H9 (cell line): ENCODE results near the gene STKLD1. TPM values are rescaled to one million over a fixed set of nuclear protein-coding genes. Genes with fewer than 3 reads are reported as not detected.
A peak's percentile ranks its signal among the peaks of the same experiment; 100 is the strongest.

Experiments
- DNase-seq: peaks from one replicate; pipeline ENCODE4 v3.0.0-alpha.2; 2017
- H2AFZ ChIP-seq: one replicate; pipeline ENCODE4 v1.6.1; 2013; ENCODE audit warnings: mild to moderate bottlenecking, low read length, control low read depth, moderate library complexity
- H2AK5ac ChIP-seq: 2 replicates; pipeline ENCODE4 v1.6.1; 2013; ENCODE audit warnings: low read length, control low read depth, mixed read lengths; ENCODE audit not compliant: insufficient read length
- H2BK120ac ChIP-seq: one replicate; pipeline ENCODE4 v1.6.1; 2013; ENCODE audit warnings: low read depth, mild to moderate bottlenecking, low read length, control low read depth, inconsistent platforms; ENCODE audit not compliant: poor library complexity, severe bottlenecking
- H2BK12ac ChIP-seq: 2 replicates; pipeline ENCODE4 v1.6.1; 2013; ENCODE audit warnings: low read length, control low read depth, mixed read lengths, low read depth; ENCODE audit not compliant: insufficient read length
- H2BK15ac ChIP-seq: 2 replicates; pipeline ENCODE4 v1.6.1; 2013; ENCODE audit warnings: low read depth, low read length, control low read depth
- H2BK20ac ChIP-seq: one replicate; pipeline ENCODE4 v1.6.1; 2013; ENCODE audit warnings: low read depth, mild to moderate bottlenecking, low read length, control low read depth, inconsistent platforms; ENCODE audit not compliant: poor library complexity, severe bottlenecking
- H2BK5ac ChIP-seq: 2 replicates; pipeline ENCODE4 v1.6.1; 2013; ENCODE audit warnings: low read length, control low read depth, mixed read lengths; ENCODE audit not compliant: insufficient read length
- H3K14ac ChIP-seq: 2 replicates; pipeline ENCODE4 v1.6.1; 2013; ENCODE audit warnings: low read length, control low read depth; ENCODE audit not compliant: insufficient read depth
- H3K18ac ChIP-seq: 2 replicates; pipeline ENCODE4 v1.6.1; 2013; ENCODE audit warnings: low read depth, mild to moderate bottlenecking, mixed read lengths, low read length, control low read depth; ENCODE audit not compliant: insufficient read length
- H3K23ac ChIP-seq: 2 replicates; pipeline ENCODE4 v1.6.1; 2013; ENCODE audit warnings: low read length, control low read depth, mixed read lengths, low read depth; ENCODE audit not compliant: insufficient read length
- H3K23me2 ChIP-seq: 2 replicates; pipeline ENCODE4 v1.6.1; 2013; ENCODE audit warnings: low read depth, mild to moderate bottlenecking, mixed read lengths, low read length, control low read depth; ENCODE audit not compliant: insufficient read length, poor library complexity, severe bottlenecking
- H3K27ac ChIP-seq: 2 replicates; pipeline ENCODE4 v1.5.1; 2013; ENCODE audit warnings: low read length, control low read depth, mixed read lengths, low read depth; ENCODE audit not compliant: insufficient read length
- H3K27me3 ChIP-seq: 2 replicates; pipeline ENCODE4 v1.6.1; 2013; ENCODE audit warnings: low read length, control low read depth, inconsistent platforms; ENCODE audit not compliant: insufficient read depth
- H3K4ac ChIP-seq: 2 replicates; pipeline ENCODE4 v1.6.1; 2013; ENCODE audit warnings: low read depth, mild to moderate bottlenecking, control low read depth, inconsistent platforms, low read length, moderate library complexity
- H3K4me1 ChIP-seq: 2 replicates; pipeline ENCODE4 v1.6.1; 2013; ENCODE audit warnings: low read length, control low read depth, inconsistent platforms; ENCODE audit not compliant: insufficient read depth
- H3K4me2 ChIP-seq: 2 replicates; pipeline ENCODE4 v1.6.1; 2013; ENCODE audit warnings: low read length, control low read depth, mixed read lengths; ENCODE audit not compliant: insufficient read length, insufficient read depth
- H3K56ac ChIP-seq: 2 replicates; pipeline ENCODE4 v1.6.1; 2013; ENCODE audit warnings: low read depth, mild to moderate bottlenecking, mixed read lengths, low read length, control low read depth; ENCODE audit not compliant: insufficient read length
- H3K79me1 ChIP-seq: 2 replicates; pipeline ENCODE4 v1.6.1; 2013; ENCODE audit warnings: low read depth, mild to moderate bottlenecking, moderate library complexity, low read length, control low read depth, inconsistent platforms; ENCODE audit not compliant: insufficient read depth, poor library complexity, severe bottlenecking
- H3K79me2 ChIP-seq: 2 replicates; pipeline ENCODE4 v1.6.1; 2013; ENCODE audit warnings: low read length, control low read depth, inconsistent platforms; ENCODE audit not compliant: insufficient read depth
- H3K9ac ChIP-seq: 2 replicates; pipeline ENCODE4 v1.6.1; 2013; ENCODE audit warnings: low read length, control low read depth, mixed read lengths; ENCODE audit not compliant: insufficient read length; ENCODE audit errors: extremely low read depth
- H3K9me3 ChIP-seq: one replicate; pipeline ENCODE4 v1.6.1; 2013; ENCODE audit warnings: low read depth, low read length, inconsistent platforms; ENCODE audit not compliant: control insufficient read depth
- H3T11ph ChIP-seq: one replicate; pipeline ENCODE4 v1.6.1; 2013; ENCODE audit warnings: mild to moderate bottlenecking, low read length, control low read depth, inconsistent platforms
- H4K20me1 ChIP-seq: one replicate; pipeline ENCODE4 v1.6.1; 2013; ENCODE audit not compliant: control insufficient read depth, insufficient read length, insufficient read depth
- H4K5ac ChIP-seq: 2 replicates; pipeline ENCODE4 v1.6.1; 2013; ENCODE audit warnings: low read depth, mild to moderate bottlenecking, mixed read lengths, low read length, control low read depth; ENCODE audit not compliant: insufficient read length
- H4K8ac ChIP-seq: replicated peaks from 2 replicates; pipeline ENCODE4 v1.6.1; 2013; ENCODE audit warnings: low read length, control low read depth, mixed read lengths, low read depth; ENCODE audit not compliant: insufficient read length
- H4K91ac ChIP-seq: 2 replicates; pipeline ENCODE4 v1.6.1; 2013; ENCODE audit warnings: low read depth, mild to moderate bottlenecking, moderate library complexity, mixed read lengths, low read length, control low read depth; ENCODE audit not compliant: insufficient read length
- H3K27ac Mint-ChIP-seq, 3 experiments: 2 replicates in 2 of 3; 3 replicates in 1 of 3; pipeline ENCODE4 v1.8.0; 2020 to 2021; ENCODE audit warnings: mixed read lengths in 3 of 3, mild to moderate bottlenecking in 1 of 3, moderate library complexity in 1 of 3
- H3K27me3 Mint-ChIP-seq: 2 replicates; pipeline ENCODE4 v1.8.0; 2021; ENCODE audit warnings: low read depth, mild to moderate bottlenecking, moderate library complexity, mixed read lengths
- H3K36me3 Mint-ChIP-seq, 3 experiments: 2 replicates in 2 of 3; 3 replicates in 1 of 3; pipeline ENCODE4 v1.8.0; 2020 to 2021; ENCODE audit warnings: low read depth in 3 of 3, mixed read lengths in 3 of 3; ENCODE audit not compliant: insufficient read depth in 1 of 3
- H3K4me1 Mint-ChIP-seq, 2 experiments: 2 replicates each; pipeline ENCODE4 v1.8.0; 2020; ENCODE audit warnings: mixed read lengths in 2 of 2
- H3K4me3 Mint-ChIP-seq, 2 experiments: 2 replicates in 1 of 2; 3 replicates in 1 of 2; pipeline ENCODE4 v1.8.0; 2020 to 2021; ENCODE audit warnings: mild to moderate bottlenecking in 2 of 2, mixed read lengths in 2 of 2, moderate library complexity in 1 of 2
- H3K9me3 Mint-ChIP-seq, 2 experiments: 2 replicates in 1 of 2; 3 replicates in 1 of 2; pipeline ENCODE4 v1.8.0; 2020; ENCODE audit warnings: mild to moderate bottlenecking in 2 of 2, mixed read lengths in 2 of 2, moderate library complexity in 1 of 2
- WGBS: extraction: QIAGEN DNeasy Blood & Tissue Kit; methylation state at CpG from one replicate; pipeline ENCODE4 v1.1.7; 2013; ENCODE audit warnings: missing lambda C conversion rate, low lambda C conversion rate, mixed read lengths; ENCODE audit not compliant: insufficient read length; ENCODE audit errors: extremely low coverage; 5-methylcytosine and 5-hydroxymethylcytosine counted together
- total RNA-seq: library from RNA; stranded (reverse); gene quantifications from 2 replicates; pipeline ENCODE4 v1.2.1, GENCODE V29; 2021
- TF ChIP-seq, protein P1 (sequence below): fragments of 200-600 bp; sonication (generic); conservative IDR thresholded peaks from 3 replicates; pipeline ENCODE4 v1.8.0; 2021; ENCODE audit warnings: antibody characterized with exemption, mild to moderate bottlenecking

The STKLD1 gene
- total RNA-seq, 1 experiment from 2014 or later = 0.57 TPM

DNA sequence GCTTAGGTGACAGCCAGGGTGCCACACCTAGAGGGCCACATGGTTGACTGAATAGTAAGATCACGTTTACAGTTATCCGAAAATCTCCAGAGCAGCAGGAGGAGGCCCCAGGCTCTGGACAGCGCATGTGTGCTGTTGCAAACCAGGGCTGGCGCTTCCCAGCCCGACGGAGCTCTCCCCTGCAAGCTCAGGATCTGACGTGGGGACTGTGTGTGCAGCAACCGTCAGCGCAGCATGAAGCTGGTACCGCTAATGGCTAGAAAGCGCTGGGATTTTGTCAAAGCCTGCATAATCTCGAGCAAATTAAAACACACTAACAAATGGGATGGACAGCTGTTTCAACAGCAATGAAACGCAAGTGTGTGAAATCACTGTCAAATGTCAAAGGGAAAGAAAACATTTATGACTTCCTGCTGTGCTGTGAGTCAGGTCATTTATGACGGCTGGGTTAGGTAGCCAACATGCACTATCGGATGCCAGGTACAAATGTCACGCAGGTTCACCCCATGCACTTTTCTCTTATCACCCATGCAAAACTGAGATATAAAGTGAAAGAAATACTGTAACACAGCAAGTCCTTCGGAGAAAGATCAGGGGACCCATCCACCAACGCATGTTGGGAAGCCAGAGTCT is 7.8 kb upstream of the STKLD1 start:
- H3K9me3 ChIP-seq = no peaks in the 10 kb centered on the region
- H4K91ac ChIP-seq = no peak overlapping the region
- H2BK120ac ChIP-seq = no peak overlapping the region
- no peak overlapping the region for H2AK5ac ChIP-seq
- no peak overlapping the region for H4K5ac ChIP-seq
- no peak overlapping the region for H4K8ac ChIP-seq
- no peak overlapping the region for H3K27ac ChIP-seq
- H3K56ac ChIP-seq = no peak overlapping the region
- no peaks in the 10 kb centered on the region for H3K27me3 ChIP-seq
- Mint-ChIP-seq H3K4me1 (peaks cover 3 to 7% of the 10 kb centered on the region in 2 experiments; a peak in 3 of 4 replicates), H3K27ac (peak overlapping the region in 1 of 3 experiments; percentile 69; a peak in 3 of 7 replicates), H3K36me3 (peaks cover 33 to 87% (median 70%) of the 10 kb centered on the region in 3 experiments; a peak in 6 of 7 replicates), H3K4me3 (no peak overlapping the region), H3K27me3 (no peaks in the 10 kb centered on the region), H3K9me3 (no peaks in the 10 kb centered on the region)
- H3K18ac ChIP-seq = no peak overlapping the region
- no peak overlapping the region for H2BK15ac ChIP-seq
- TF ChIP-seq, protein P1, sequence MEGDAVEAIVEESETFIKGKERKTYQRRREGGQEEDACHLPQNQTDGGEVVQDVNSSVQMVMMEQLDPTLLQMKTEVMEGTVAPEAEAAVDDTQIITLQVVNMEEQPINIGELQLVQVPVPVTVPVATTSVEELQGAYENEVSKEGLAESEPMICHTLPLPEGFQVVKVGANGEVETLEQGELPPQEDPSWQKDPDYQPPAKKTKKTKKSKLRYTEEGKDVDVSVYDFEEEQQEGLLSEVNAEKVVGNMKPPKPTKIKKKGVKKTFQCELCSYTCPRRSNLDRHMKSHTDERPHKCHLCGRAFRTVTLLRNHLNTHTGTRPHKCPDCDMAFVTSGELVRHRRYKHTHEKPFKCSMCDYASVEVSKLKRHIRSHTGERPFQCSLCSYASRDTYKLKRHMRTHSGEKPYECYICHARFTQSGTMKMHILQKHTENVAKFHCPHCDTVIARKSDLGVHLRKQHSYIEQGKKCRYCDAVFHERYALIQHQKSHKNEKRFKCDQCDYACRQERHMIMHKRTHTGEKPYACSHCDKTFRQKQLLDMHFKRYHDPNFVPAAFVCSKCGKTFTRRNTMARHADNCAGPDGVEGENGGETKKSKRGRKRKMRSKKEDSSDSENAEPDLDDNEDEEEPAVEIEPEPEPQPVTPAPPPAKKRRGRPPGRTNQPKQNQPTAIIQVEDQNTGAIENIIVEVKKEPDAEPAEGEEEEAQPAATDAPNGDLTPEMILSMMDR = no peak
- no peak for DNase-seq
- H3K23ac ChIP-seq = no peak overlapping the region
- no peaks in the 10 kb centered on the region for H4K20me1 ChIP-seq
- H2AFZ ChIP-seq = no peak overlapping the region
- H2BK20ac ChIP-seq = no peak overlapping the region
- H3K4ac ChIP-seq = no peak overlapping the region
- no peak overlapping the region for H3K4me2 ChIP-seq
- H3K4me1 ChIP-seq = no peaks in the 10 kb centered on the region
- no CpG with 5 or more reads among the region's 18 CpGs for WGBS
- H3K79me2 ChIP-seq = peaks cover 51% of the 10 kb centered on the region; the same call in 1 of the 2 replicates
- H3K14ac ChIP-seq = no peak overlapping the region
- H2BK5ac ChIP-seq = no peak overlapping the region
- H3K23me2 ChIP-seq = no peaks in the 10 kb centered on the region
- H3K79me1 ChIP-seq = peaks cover 34% of the 10 kb centered on the region
- H2BK12ac ChIP-seq = no peak overlapping the region
- H3K9ac ChIP-seq = no peak overlapping the region
- H3T11ph ChIP-seq = no peak overlapping the region
